ENCODE results near the gene HASPIN.

GRCh38 chr17:3755335-3756030 is 31.8 kb downstream of the HASPIN start:
- TF ChIP-seq, protein P1, sequence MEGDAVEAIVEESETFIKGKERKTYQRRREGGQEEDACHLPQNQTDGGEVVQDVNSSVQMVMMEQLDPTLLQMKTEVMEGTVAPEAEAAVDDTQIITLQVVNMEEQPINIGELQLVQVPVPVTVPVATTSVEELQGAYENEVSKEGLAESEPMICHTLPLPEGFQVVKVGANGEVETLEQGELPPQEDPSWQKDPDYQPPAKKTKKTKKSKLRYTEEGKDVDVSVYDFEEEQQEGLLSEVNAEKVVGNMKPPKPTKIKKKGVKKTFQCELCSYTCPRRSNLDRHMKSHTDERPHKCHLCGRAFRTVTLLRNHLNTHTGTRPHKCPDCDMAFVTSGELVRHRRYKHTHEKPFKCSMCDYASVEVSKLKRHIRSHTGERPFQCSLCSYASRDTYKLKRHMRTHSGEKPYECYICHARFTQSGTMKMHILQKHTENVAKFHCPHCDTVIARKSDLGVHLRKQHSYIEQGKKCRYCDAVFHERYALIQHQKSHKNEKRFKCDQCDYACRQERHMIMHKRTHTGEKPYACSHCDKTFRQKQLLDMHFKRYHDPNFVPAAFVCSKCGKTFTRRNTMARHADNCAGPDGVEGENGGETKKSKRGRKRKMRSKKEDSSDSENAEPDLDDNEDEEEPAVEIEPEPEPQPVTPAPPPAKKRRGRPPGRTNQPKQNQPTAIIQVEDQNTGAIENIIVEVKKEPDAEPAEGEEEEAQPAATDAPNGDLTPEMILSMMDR (IDR thresholded peaks at IDR 0.05; ENCODE audit: low read depth, low read length), result no peak
- TF ChIP-seq POLR2A (IDR thresholded peaks at IDR 0.05; ENCODE audit: extremely low read depth, insufficient read length) (no peak), MYC (IDR thresholded peaks at IDR 0.05; ENCODE audit: low read depth, low read length) (no peak)
- TF ChIP-seq, protein P2, sequence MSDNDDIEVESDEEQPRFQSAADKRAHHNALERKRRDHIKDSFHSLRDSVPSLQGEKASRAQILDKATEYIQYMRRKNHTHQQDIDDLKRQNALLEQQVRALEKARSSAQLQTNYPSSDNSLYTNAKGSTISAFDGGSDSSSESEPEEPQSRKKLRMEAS (IDR thresholded peaks at IDR 0.05; ENCODE audit: low read depth, low read length), result no peak

Measured in NB4 (cell line).